RPMI8226 (cell line): ENCODE results near the gene VTA1.
"Not testable (repeated sequence)": the region's sequence is repeated elsewhere in the genome, so short reads cannot be mapped to it uniquely, and the experiment has no call there.

ENCODE experiments used
- DNase-seq: peaks from one replicate; pipeline ENCODE4 v3.0.0-alpha.2; 2015

The VTA1 gene

GRCh38 chr6:142229518-142230270, 82.6 kb downstream of the VTA1 start:
- DNase-seq, result not testable (repeated sequence)

- DNase-seq, result peak; percentile 26
Measured at GRCh38 chr6:142232206-142233044, 85.4 kb downstream of the VTA1 start.

- no peak for DNase-seq
Measured at GRCh38 chr6:142233945-142234682, 87.1 kb downstream of the VTA1 start.

- no peak for DNase-seq
Measured at GRCh38 chr6:142235272-142235671, 88.2 kb downstream of the VTA1 start.

GRCh38 chr6:142235791-142236190, 88.7 kb downstream of the VTA1 start:
- no peak for DNase-seq

GRCh38 chr6:142236691-142237090, 89.6 kb downstream of the VTA1 start:
- no peak for DNase-seq

- no peak for DNase-seq
Measured at GRCh38 chr6:142238881-142239280, 91.8 kb downstream of the VTA1 start.

GRCh38 chr6:142240179-142240578, 93.1 kb downstream of the VTA1 start:
- DNase-seq, result no peak

- DNase-seq, result no peak
Measured at GRCh38 chr6:142241061-142241460, 94.0 kb downstream of the VTA1 start.

- no peak for DNase-seq
Measured at GRCh38 chr6:142242269-142242668, 95.2 kb downstream of the VTA1 start.

- DNase-seq, result no peak
Measured at GRCh38 chr6:142246960-142247359, 99.9 kb downstream of the VTA1 start.

GRCh38 chr6:142249266-142249665, 102.2 kb downstream of the VTA1 start:
- no peak for DNase-seq

GRCh38 chr6:142251930-142252445, 104.9 kb downstream of the VTA1 start:
- no peak for DNase-seq

- DNase-seq, result no peak
Measured at GRCh38 chr6:142254513-142254912, 107.5 kb downstream of the VTA1 start.

GRCh38 chr6:142255785-142256184, 108.7 kb downstream of the VTA1 start:
- DNase-seq, result no peak

- no peak for DNase-seq
Measured at GRCh38 chr6:142258305-142258704, 111.2 kb downstream of the VTA1 start.

- DNase-seq, result no peak
Measured at GRCh38 chr6:142258757-142259156, 111.7 kb downstream of the VTA1 start.

- DNase-seq, result no peak
Measured at GRCh38 chr6:142260748-142261147, 113.7 kb downstream of the VTA1 start.

GRCh38 chr6:142262231-142262630, 115.2 kb downstream of the VTA1 start:
- DNase-seq, result no peak

- DNase-seq, result no peak
Measured at GRCh38 chr6:142265476-142265875, 118.4 kb downstream of the VTA1 start.

- no peak for DNase-seq
Measured at GRCh38 chr6:142266060-142266459, 119.0 kb downstream of the VTA1 start.

- DNase-seq, result no peak
Measured at GRCh38 chr6:142271476-142271875, 124.4 kb downstream of the VTA1 start.
